A549 (cell line): ENCODE results near the gene NGEF. TPM values are rescaled to one million over a fixed set of nuclear protein-coding genes. Genes with fewer than 3 reads are reported as not detected.
A peak's percentile ranks its signal among the peaks of the same experiment; 100 is the strongest.

Experiments used
- ATAC-seq, 2 experiments: fragments of 200-7000 bp in 1 of 2; fragments of >200 bp in 1 of 2; cut with Nextera tagmentation in 1 of 2; cut with Tn5 transposase in 1 of 2; 3 replicates each; pipeline versions ENCODE4 v1.8.0 to v1.9.1; 2018 to 2020; ENCODE audit warnings: mild to moderate bottlenecking in 1 of 2, moderate library complexity in 1 of 2
- CTCF ChIA-PET: fragments of 300-600 bp; sonication (Branson Sonifier 250); formaldehyde crosslinking; extraction: SDS; loops from one replicate; lab custom pipeline; 2021; ENCODE audit warnings: antibody characterized with exemption, inconsistent platforms; lab: Yijun Ruan, JAX
- POLR2A ChIA-PET: fragments of 350-600 bp; formaldehyde crosslinking; extraction: SDS; loops from one replicate; lab custom pipeline; 2021; ENCODE audit warnings: antibody characterized with exemption, inconsistent platforms; lab: Yijun Ruan, JAX
- DNase-seq, 2 experiments: peaks; one replicate each; pipeline versions ENCODE4 v3.0.0 to v3.0.0-alpha.2; 2011 to 2016; ENCODE audit warnings: low read depth in 1 of 2, low spot score in 1 of 2
- FAIRE-seq: peaks from 2 replicates; lab custom pipeline; 2011; peaks lifted over from hg19 to GRCh38; lab: Jason Lieb, UNC
- H3K27ac ChIP-seq, 2 experiments: fragments of >200 bp; sonication (Bioruptor Twin); formaldehyde crosslinking; 3 replicates each; pipeline ENCODE4 v1.5.1; 2016 to 2017
- H3K4me1 ChIP-seq: fragments of >200 bp; sonication (Bioruptor Twin); formaldehyde crosslinking; 3 replicates; pipeline ENCODE4 v1.6.1; 2016
- H3K4me2 ChIP-seq: fragments of >200 bp; sonication (Bioruptor Twin); formaldehyde crosslinking; 3 replicates; pipeline ENCODE4 v1.6.1; 2016
- H3K4me3 ChIP-seq: fragments of >200 bp; sonication (Bioruptor Twin); formaldehyde crosslinking; 3 replicates; pipeline ENCODE4 v1.5.1; 2016
- H3K9me3 ChIP-seq: fragments of >200 bp; sonication (Bioruptor Twin); formaldehyde crosslinking; 3 replicates; pipeline ENCODE4 v1.6.1; 2016
- ATOH8 ChIP-seq: fragments of 250-450 bp; sonication (Bioruptor Pico); IDR thresholded peaks from 2 replicates; pipeline ENCODE4 v1.5.0; 2020; ENCODE audit warnings: low read depth, mild to moderate bottlenecking, moderate library complexity
- BHLHE40 ChIP-seq: IDR thresholded peaks from 2 replicates; pipeline ENCODE4 v1.6.1; 2012; ENCODE audit warnings: low read depth, low read length, inconsistent platforms
- CEBPB ChIP-seq, 2 experiments: fragments of >200 bp in 1 of 2; sonication (Bioruptor Twin) in 1 of 2; formaldehyde crosslinking in 1 of 2; IDR thresholded peaks; 2 replicates each; pipeline ENCODE4 v1.6.1; 2012 to 2016
- CHD4 ChIP-seq: fragments of 200-600 bp; sonication (generic); IDR thresholded peaks from 2 replicates; pipeline ENCODE4 v1.6.1; 2016; ENCODE audit warnings: antibody characterized with exemption, mild to moderate bottlenecking, borderline replicate concordance
- CTCF ChIP-seq: fragments of >200 bp; sonication (Bioruptor Twin); formaldehyde crosslinking; IDR thresholded peaks from 3 replicates; pipeline ENCODE4 v1.5.1; 2016
- EHMT2 ChIP-seq: fragments of 200-600 bp; sonication (generic); IDR thresholded peaks from 2 replicates; pipeline ENCODE4 v1.6.1; 2016; ENCODE audit warnings: antibody characterized with exemption, low read depth, mild to moderate bottlenecking, moderate library complexity
- ESRRA ChIP-seq: fragments of 150-350 bp; IDR thresholded peaks from 2 replicates; pipeline ENCODE4 v1.6.1; 2014; ENCODE audit warnings: mild to moderate bottlenecking, low read length, borderline replicate concordance
- FOSL2 ChIP-seq, 2 experiments: fragments of 450-650 bp in 1 of 2; fragments of >200 bp in 1 of 2; sonication (Bioruptor Twin) in 1 of 2; formaldehyde crosslinking; IDR thresholded peaks; 2 replicates each; pipeline versions ENCODE4 v1.5.0 to v1.6.1; 2016 to 2020; ENCODE audit warnings: mild to moderate bottlenecking in 1 of 2, moderate library complexity in 1 of 2
- GATA3 ChIP-seq: IDR thresholded peaks from 2 replicates; pipeline ENCODE4 v1.6.1; 2012; ENCODE audit warnings: borderline replicate concordance
- HES2 ChIP-seq: fragments of >200 bp; sonication (Bioruptor Twin); formaldehyde crosslinking; IDR thresholded peaks from 2 replicates; pipeline ENCODE4 v1.6.1; 2016
- HOXA7 ChIP-seq: fragments of 250-450 bp; sonication (Bioruptor Pico); IDR thresholded peaks from 2 replicates; pipeline ENCODE4 v1.5.0; 2020; ENCODE audit warnings: mild to moderate bottlenecking, moderate library complexity
- JUN ChIP-seq, 2 experiments: fragments of >200 bp; sonication (Bioruptor Twin); formaldehyde crosslinking; IDR thresholded peaks; 2 replicates in 1 of 2; 3 replicates in 1 of 2; pipeline ENCODE4 v1.6.1; 2016 to 2017
- JUNB ChIP-seq: fragments of >200 bp; sonication (Bioruptor Twin); formaldehyde crosslinking; IDR thresholded peaks from 2 replicates; pipeline ENCODE4 v1.6.1; 2016
- KDM1A ChIP-seq: fragments of 200-600 bp; sonication (generic); IDR thresholded peaks from 2 replicates; pipeline ENCODE4 v1.6.1; 2016; ENCODE audit warnings: low read depth, mild to moderate bottlenecking
- MAX ChIP-seq: IDR thresholded peaks from 2 replicates; pipeline ENCODE4 v1.6.1; 2012
- MAZ ChIP-seq: fragments of 150-350 bp; IDR thresholded peaks from 2 replicates; pipeline ENCODE4 v1.6.1; 2014; ENCODE audit warnings: antibody characterized with exemption, low read depth, low read length, borderline replicate concordance
- POLR2A ChIP-seq: IDR thresholded peaks from 2 replicates; pipeline ENCODE4 v1.6.1; 2012; ENCODE audit warnings: mild to moderate bottlenecking, low read length
- RAD21 ChIP-seq, 2 experiments: fragments of >200 bp in 1 of 2; sonication (Bioruptor Twin) in 1 of 2; formaldehyde crosslinking in 1 of 2; IDR thresholded peaks in 1 of 2; conservative IDR thresholded peaks in 1 of 2; 2 replicates in 1 of 2; 3 replicates in 1 of 2; pipeline ENCODE4 v1.6.1; 2012 to 2018; ENCODE audit warnings: inconsistent platforms in 1 of 2
- RFX5 ChIP-seq: fragments of 450-650 bp; IDR thresholded peaks from 2 replicates; pipeline ENCODE4 v1.7.1; 2014; ENCODE audit warnings: antibody characterized with exemption, mild to moderate bottlenecking, moderate library complexity
- RNF2 ChIP-seq: fragments of 200-600 bp; sonication (generic); IDR thresholded peaks from 2 replicates; pipeline ENCODE4 v1.6.1; 2016; ENCODE audit warnings: low read depth, mild to moderate bottlenecking, antibody characterized with exemption, moderate library complexity, borderline replicate concordance
- SMC3 ChIP-seq: fragments of >200 bp; sonication (Bioruptor Twin); formaldehyde crosslinking; IDR thresholded peaks from 3 replicates; pipeline ENCODE4 v1.6.1; 2018; ENCODE audit warnings: inconsistent platforms
- TP53 ChIP-seq: fragments of 250-450 bp; sonication (Bioruptor Pico); IDR thresholded peaks from 2 replicates; pipeline ENCODE4 v1.5.0; 2021; ENCODE audit warnings: mild to moderate bottlenecking, moderate library complexity
- WGBS: methylation state at CpG from one replicate; pipeline ENCODE4 v1.1.6; 2017; ENCODE audit errors: missing lambda C conversion rate; 5-methylcytosine and 5-hydroxymethylcytosine counted together
- polyA plus RNA-seq, 4 experiments: library from polyadenylated mRNA; depleted of rRNA in 3 of 4; stranded (reverse); fragments of >200 nt; fragmentation: RNase III in 1 of 4; extraction: RNeasy Plus Mini Kit Qiagen cat#74134 plus additional on column Dnase treatment in 1 of 4; gene quantifications; 2 replicates in 3 of 4; 3 replicates in 1 of 4; pipeline ENCODE4 v1.2.3, GENCODE V29; 2011 to 2017

NGEF gene
- polyA plus RNA-seq, 2 of the 4 experiments (the other 2 are of a cell fraction) = 8.1 to 9.7 TPM

GRCh38 chr2:233000886-233001750 is 11.9 kb downstream of the NGEF start:
- 90% methylated on average over 18 of the region's 20 CpGs for WGBS
- FAIRE-seq = no peak
- Histone ChIP-seq H3K4me3 (no peak overlapping the region), H3K4me2 (no peak overlapping the region), H3K9me3 (no peaks in the 10 kb centered on the region), H3K27ac (peak overlapping the region in 1 of 2 experiments; percentile 12; a peak in 1 of 6 replicates), H3K4me1 (no peaks in the 10 kb centered on the region)
- TF ChIP-seq RNF2 = no peak
- TF ChIP-seq POLR2A = no peak
- TF ChIP-seq CHD4 = no peak
- no peak for TF ChIP-seq MAX
- no peak for TF ChIP-seq ESRRA
- TF ChIP-seq HES2 = no peak
- TF ChIP-seq KDM1A = no peak
- no peak for TF ChIP-seq RFX5
- no peak for TF ChIP-seq RAD21 (conservative IDR thresholded peaks at IDR 0.05 in 1 of 2, IDR thresholded peaks at IDR 0.05 in 1 of 2)
- TF ChIP-seq ATOH8 (CRISPR knock-in tag) = no peak
- no peak for TF ChIP-seq JUNB
- TF ChIP-seq FOSL2 (IDR thresholded peaks at IDR 0.05) = no peak
- no peak for TF ChIP-seq FOSL2 (CRISPR knock-in tag; IDR thresholded peaks at IDR 0.05)
- no peak for ATAC-seq
- ChIA-PET POLR2A (no interaction called here), CTCF (no interaction called here)
- DNase-seq = no peak

- 87% methylated on average over 7 of the region's 7 CpGs for WGBS
- Histone ChIP-seq H3K4me1 (no peaks in the 10 kb centered on the region), H3K4me3 (no peak overlapping the region), H3K27ac (peak overlapping the region in 1 of 2 experiments; percentile 30; a peak in 2 of 6 replicates)
- POLR2A ChIA-PET = no interaction called here
- CTCF ChIA-PET = no interaction called here
- peak in 1 of 2 experiments; percentile 71; a peak in 3 of 6 replicates for ATAC-seq
- no peak for TF ChIP-seq JUN (IDR thresholded peaks at IDR 0.05)
- TF ChIP-seq ATOH8 (CRISPR knock-in tag) = no peak
- TF ChIP-seq GATA3 = no peak
- TF ChIP-seq CEBPB (IDR thresholded peaks at IDR 0.05) = no peak
- no peak for TF ChIP-seq JUNB
- TF ChIP-seq BHLHE40 = no peak
- no peak for TF ChIP-seq CTCF
- no peak for TF ChIP-seq EHMT2
- TF ChIP-seq SMC3 = no peak
- TF ChIP-seq HOXA7 = no peak
- no peak for TF ChIP-seq MAZ
- no peak for TF ChIP-seq TP53
- TF ChIP-seq, all 56 proteins: peak for 0
- DNase-seq (no peak), FAIRE-seq (no peak)
- H3K4me2 ChIP-seq = no peak overlapping the region
- no peaks in the 10 kb centered on the region for H3K9me3 ChIP-seq
Observed at GRCh38 chr2:232999354-232999753, 13.7 kb downstream of the NGEF start.
